Measurements from ENCODE around the gene FAM234B.

Gene FAM234B, protein sequence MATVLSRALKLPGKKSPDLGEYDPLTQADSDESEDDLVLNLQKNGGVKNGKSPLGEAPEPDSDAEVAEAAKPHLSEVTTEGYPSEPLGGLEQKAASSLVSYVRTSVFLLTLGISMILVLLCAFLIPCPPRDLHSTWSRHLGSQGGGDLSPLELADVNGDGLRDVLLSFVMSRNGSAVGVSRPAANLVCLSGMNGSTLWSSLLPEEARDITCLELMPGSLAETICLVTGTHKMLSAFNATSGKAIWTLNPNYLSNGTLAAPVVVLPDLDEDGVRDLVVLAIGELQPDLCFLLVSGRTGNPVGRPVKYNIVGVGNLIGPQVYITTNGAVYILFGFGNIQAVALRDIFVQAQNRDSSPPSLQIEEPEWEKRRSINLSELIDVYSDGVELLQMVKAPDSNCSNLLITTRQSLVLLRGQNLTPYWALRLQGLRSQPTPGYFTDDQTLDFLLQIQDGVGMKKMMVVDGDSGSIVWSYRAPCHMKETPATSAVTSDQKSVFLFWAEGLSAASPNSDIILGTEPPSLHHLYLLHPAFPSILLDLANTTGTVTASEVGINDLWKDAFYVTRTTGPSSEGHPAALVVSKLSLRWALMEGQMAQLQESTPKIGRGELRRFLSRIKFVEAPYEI

DNA sequence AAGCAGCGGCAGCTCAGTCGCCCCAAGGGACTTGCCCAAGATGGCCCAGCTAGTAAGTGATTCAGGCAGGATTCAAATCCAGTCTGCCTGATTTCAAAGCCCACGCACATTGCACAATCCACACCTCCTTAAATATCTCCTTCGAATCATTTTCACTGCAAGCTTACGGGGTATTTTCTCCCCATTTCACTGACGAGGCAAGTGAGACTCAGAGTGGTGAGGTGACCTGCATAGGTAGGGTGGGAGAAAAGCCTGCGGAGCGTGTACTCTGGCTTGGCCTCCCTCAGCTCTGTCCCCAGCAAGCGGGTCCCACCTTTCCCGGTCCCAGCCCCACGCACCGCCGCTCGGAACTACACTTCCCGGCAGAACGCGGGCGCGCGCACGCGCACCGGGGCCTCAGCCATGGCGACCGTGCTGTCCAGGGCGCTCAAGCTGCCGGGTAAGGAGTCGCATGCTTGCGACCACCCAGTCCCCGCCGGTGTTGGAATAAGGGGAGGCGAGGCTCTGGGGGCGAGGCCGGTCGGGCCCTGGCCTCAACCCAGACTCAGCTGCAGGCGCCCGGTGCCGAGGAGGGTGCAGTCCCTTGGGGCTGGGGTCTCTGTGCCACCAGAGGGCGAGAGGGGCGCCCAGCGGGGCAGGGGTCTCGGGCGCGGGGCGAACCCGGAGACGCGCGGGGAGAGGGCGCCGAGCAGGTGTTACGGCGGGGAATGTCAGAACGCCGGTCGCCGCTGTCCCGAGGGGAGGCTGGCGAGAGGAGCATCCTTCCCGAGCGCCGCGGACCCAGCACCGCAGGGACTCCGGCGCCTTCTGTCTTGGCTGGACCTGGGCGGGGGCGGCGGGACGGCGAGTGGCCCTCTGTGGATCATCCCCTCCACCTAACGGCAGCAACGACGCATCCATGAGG, at the start of gene FAM234B:
Gene FAM234B (plus strand): TSS at position 380 of the 904 bp plus-strand sequence. CDS start 23 bp downstream, at position 403.
- peak; percentile 75 for DNase-seq

DNA sequence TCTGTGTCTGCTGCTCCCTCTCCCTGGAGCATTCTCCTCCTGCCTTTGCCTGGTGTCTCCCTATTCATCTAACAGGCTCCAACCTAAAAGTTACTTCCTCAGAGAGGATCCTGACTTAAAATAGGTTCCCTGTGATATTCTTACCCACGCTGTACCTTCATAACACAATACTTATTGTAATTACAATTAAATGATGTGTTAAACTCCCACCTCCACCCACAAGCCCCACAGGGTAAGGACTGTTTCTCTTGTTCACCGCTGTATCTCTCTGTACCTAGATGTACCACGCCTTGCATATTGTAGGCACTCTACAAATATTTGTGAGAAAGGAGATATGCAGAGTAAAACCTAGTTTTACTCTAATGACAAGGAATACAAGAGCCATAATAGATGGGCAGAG, 49.1 kb upstream of the FAM234B start:
- DNase-seq, result no peak

- no peak for DNase-seq
Measured at GRCh38 chr12:12996209-12996608, 48.0 kb upstream of the FAM234B start.

GRCh38 chr12:12997156-12997555, 47.0 kb upstream of the FAM234B start:
- no peak for DNase-seq

GRCh38 chr12:12997734-12998133, 46.4 kb upstream of the FAM234B start:
- DNase-seq, result no peak

- DNase-seq, result no peak
Measured at GRCh38 chr12:12998248-12998647, 45.9 kb upstream of the FAM234B start.

- no peak for DNase-seq
Measured at GRCh38 chr12:12999271-12999958, 44.8 kb upstream of the FAM234B start.

DNA sequence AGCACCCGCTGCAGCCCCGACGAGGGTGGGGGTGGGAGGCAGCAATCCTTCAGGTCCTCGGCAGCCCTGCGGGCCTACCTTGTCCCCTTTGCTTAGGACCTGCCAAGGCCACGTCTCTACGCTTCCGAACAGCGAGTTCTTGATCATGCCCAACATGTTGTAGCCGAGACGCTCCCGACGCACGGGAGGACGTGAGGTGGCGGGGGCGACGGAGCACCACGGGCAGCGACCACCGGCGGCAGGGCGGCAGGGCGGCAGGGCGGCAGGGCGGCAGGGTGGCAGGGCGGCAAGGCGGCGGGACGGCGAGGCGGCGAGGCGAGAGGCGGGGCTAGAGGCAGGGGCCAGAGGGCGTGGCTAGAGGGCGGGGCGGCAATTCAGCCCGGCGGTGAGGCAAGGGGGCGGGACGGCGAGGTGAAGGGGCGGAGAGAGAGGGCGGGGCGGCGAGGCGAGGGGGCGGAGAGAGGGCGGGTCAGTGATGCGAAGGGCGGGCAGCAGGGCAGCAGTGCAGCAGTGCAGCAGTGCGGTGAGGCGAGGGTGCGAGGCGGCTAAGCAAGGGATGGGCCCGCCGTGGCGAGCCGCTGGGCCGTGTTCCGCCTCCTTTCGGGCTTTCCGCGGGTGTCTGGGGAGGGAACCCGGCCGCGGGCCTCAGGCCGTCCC, 44.1 kb upstream of the FAM234B start, which contains the start of gene HEBP1:
Gene HEBP1 (minus strand): TSS at position 307 of the 657 bp plus-strand sequence. CDS start 151 bp downstream, at position 156.
- DNase-seq, result peak; percentile 96

GRCh38 chr12:13000616-13000924, 43.6 kb upstream of the FAM234B start:
- no peak for DNase-seq

- peak; percentile 47 for DNase-seq
Measured at GRCh38 chr12:13000925-13001774, 43.0 kb upstream of the FAM234B start.

- DNase-seq, result no peak
Measured at GRCh38 chr12:13001775-13002040, 42.5 kb upstream of the FAM234B start.

GRCh38 chr12:13002301-13003097, 41.7 kb upstream of the FAM234B start:
- DNase-seq, result no peak

DNA sequence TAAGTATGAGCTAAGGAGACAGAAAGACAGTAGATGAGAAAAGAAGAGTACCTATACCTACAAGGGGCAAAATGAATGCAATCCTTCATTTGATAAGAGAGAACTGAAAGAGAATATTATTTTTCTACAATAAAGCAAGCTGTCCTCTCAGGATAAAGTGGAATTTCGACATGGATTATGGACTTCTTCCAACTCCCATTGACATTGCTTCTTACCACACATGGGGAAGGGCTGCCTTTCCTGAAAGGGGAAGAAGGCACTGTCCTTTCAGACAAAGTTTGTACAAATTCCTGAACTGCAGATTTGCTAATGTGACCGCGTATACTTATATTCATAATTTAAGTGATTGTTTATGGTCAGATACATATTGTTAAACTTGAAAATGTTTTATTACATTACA, 39.8 kb upstream of the FAM234B start:
- DNase-seq, result no peak

GRCh38 chr12:13004986-13005385, 39.2 kb upstream of the FAM234B start:
- DNase-seq, result no peak

DNA sequence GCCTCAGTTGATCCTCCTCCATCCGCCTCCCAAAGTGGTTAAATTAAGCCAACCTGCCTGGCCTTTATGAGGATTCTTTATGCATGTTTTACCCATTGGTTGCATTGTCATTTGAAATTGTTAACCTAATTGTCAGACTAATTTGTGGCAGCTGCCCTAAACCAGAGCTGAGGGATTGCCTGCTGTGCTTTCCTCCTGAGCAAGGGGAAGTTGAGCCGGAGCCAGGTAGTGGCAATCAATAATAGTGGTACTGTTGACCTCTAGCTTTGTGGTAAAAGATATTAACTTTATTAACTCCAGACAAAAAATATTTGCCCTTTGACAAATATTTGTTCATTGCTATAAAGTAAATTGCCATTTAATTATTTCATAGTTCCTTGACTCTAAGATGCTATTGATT, 38.5 kb upstream of the FAM234B start:
- DNase-seq, result no peak

- no peak for DNase-seq
Measured at GRCh38 chr12:13007496-13008233, 36.5 kb upstream of the FAM234B start.

- DNase-seq, result no peak
Measured at GRCh38 chr12:13008741-13009380, 35.3 kb upstream of the FAM234B start.

DNA sequence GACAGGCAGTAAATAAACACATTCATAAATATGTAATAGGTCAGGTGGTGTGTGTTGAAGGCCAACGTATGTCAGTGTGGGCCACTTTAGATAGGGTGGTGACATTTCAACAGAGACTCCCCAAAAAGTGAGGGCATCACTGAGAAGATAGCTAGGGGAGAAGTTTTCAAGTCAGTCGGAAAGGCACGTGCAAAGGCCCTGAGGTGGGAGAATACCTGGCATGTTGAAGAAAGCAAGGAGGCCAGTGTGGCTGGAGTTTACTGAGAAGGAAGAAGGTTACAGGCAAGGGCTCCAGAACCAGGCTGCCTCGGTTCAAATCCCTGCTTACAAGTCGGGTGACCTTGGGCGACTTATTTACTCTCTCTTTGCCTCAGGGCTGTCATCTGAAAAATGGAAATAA, 33.1 kb upstream of the FAM234B start:
- no peak for DNase-seq

DNA sequence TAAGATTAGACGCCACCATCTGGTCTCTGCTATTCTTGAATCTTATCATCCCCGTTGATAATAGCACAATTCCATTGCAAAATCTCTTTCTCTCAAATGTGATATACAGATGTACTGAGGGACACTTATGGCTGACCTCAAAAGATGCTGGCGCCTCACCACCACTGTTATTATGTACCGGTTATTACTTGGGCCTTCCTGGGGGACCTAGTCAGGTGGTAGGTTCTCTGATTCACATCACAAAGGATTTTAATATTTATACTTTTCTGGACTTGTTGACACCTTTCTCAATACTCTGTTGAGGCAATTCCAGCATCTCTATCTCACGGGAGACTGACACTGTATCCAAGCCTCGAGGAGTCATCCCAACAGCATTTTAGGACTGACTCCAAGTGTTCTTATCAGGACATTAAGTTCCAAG, 21.3 kb upstream of the FAM234B start:
- DNase-seq, result no peak

Measured in CD4-positive, alpha-beta T cell treated with Interleukin-12 subunit alpha and Interleukin-12 subunit beta, for 1 hour (primary cell).